LNCaP clone FGC (cell line): ENCODE measurements around the gene SLAMF8.

ENCODE experiments used
- DNase-seq: peaks from one replicate; pipeline ENCODE4 v3.0.0-alpha.2; 2011; ENCODE audit warnings: low read depth
- H3K4me3 ChIP-seq: 2 replicates; pipeline ENCODE4 v1.5.1; 2011; ENCODE audit warnings: mild to moderate bottlenecking, low read depth, low read length, control low read depth
- CTCF ChIP-seq: IDR thresholded peaks from 2 replicates; pipeline ENCODE4 v1.5.1; 2012; ENCODE audit warnings: mild to moderate bottlenecking; ENCODE audit not compliant: control insufficient read depth, insufficient read depth; ENCODE audit errors: extremely low read depth

SLAMF8 gene

GRCh38 chr1:159817276-159818041 lies 9.2 kb upstream of the SLAMF8 start:
- H3K4me3 ChIP-seq: no peak overlapping the region
- no peak for TF ChIP-seq CTCF
- DNase-seq: peak; percentile 78

- DNase-seq: no peak
- no peak for TF ChIP-seq CTCF
- H3K4me3 ChIP-seq: no peak overlapping the region
Measured at GRCh38 chr1:159821171-159821867, 5.4 kb upstream of the SLAMF8 start.

- DNase-seq: no peak
- no peak overlapping the region for H3K4me3 ChIP-seq
- no peak for TF ChIP-seq CTCF
Measured at GRCh38 chr1:159823406-159823805, 3.3 kb upstream of the SLAMF8 start.

- DNase-seq: no peak
- H3K4me3 ChIP-seq: no peak overlapping the region
- TF ChIP-seq CTCF: no peak
Measured at GRCh38 chr1:159825564-159825963, 1.1 kb upstream of the SLAMF8 start.

GRCh38 chr1:159827102-159827490 lies 423 bp downstream of the SLAMF8 start:
- H3K4me3 ChIP-seq: no peak overlapping the region

GRCh38 chr1:159827549-159827948 lies 876 bp downstream of the SLAMF8 start:
- no peak for TF ChIP-seq CTCF
- no peak for DNase-seq
- H3K4me3 ChIP-seq: no peak overlapping the region

More at GRCh38 chr1:159827102-159827490, 423 bp downstream of the SLAMF8 start:
- DNase-seq: no peak
- no peak for TF ChIP-seq CTCF
